A673 (cell line): Measurements from ENCODE around the gene GAL3ST2.

Experiments
- CTCF ChIP-seq: fragments of 300-800, 200-600 bp; sonication (generic); conservative IDR thresholded peaks from 2 replicates; pipeline ENCODE4 v1.5.1; 2017; ENCODE audit warnings: low read depth, mild to moderate bottlenecking, antibody characterized with exemption, low read length, moderate library complexity, mixed read lengths
- EZH2 ChIP-seq: fragments of 200-600 bp; sonication (generic); IDR thresholded peaks from 2 replicates; pipeline ENCODE4 v1.6.1; 2017; ENCODE audit warnings: borderline replicate concordance, low read depth, mild to moderate bottlenecking, mixed read lengths, antibody characterized with exemption, low read length; ENCODE audit not compliant: poor library complexity, severe bottlenecking

- no peak for TF ChIP-seq CTCF
- TF ChIP-seq EZH2: no peak
Observed at GRCh38 chr2:241848761-241849615, 72.4 kb downstream of the GAL3ST2 start.
